Activated naive CD4-positive, alpha-beta T cell treated with anti-CD3 and anti-CD28 coated beads for 36 hours (primary cell): Measurements from ENCODE around the gene IVNS1ABP. TPM values are rescaled to one million over a fixed set of nuclear protein-coding genes. Genes with fewer than 3 reads are reported as not detected.

ENCODE experiments used
- total RNA-seq, 2 experiments: library from RNA; stranded (reverse); gene quantifications; one replicate each; pipeline ENCODE4 v1.2.3, GENCODE V29; 2021

The IVNS1ABP gene
- total RNA-seq, 2 experiments from 2014 or later: 97.3 to 100 TPM

Other genes with a start within 250 kb of the IVNS1ABP start
- gene TRMT1L, start 160.3 kb downstream of the IVNS1ABP start, total RNA-seq: 10 to 100 TPM; 26.6 to 28.7 TPM
- gene SWT1, start 160.1 kb downstream of the IVNS1ABP start, total RNA-seq: 1 to 10 TPM; 1.7 to 2.9 TPM